NT2/D1 (cell line): ENCODE data around the gene KCNC1.

Source experiments
- DNase-seq: peaks from one replicate; pipeline ENCODE4 v3.0.0-alpha.2; 2011; ENCODE audit warnings: low read depth, low spot score
- H3K27me3 ChIP-seq: 2 replicates; pipeline ENCODE4 v1.6.0; 2011; ENCODE audit warnings: mild to moderate bottlenecking; ENCODE audit not compliant: insufficient read length, insufficient read depth
- H3K36me3 ChIP-seq: 2 replicates; pipeline ENCODE4 v1.6.1; 2011; ENCODE audit warnings: mild to moderate bottlenecking, low read length, mixed read lengths; ENCODE audit not compliant: insufficient read depth, insufficient read length
- H3K4me1 ChIP-seq: 2 replicates; pipeline ENCODE4 v1.5.1; 2011; ENCODE audit not compliant: insufficient read depth, insufficient read length
- H3K4me3 ChIP-seq: 2 replicates; pipeline ENCODE4 v1.5.1; 2011; ENCODE audit warnings: low read depth; ENCODE audit not compliant: insufficient read length
- H3K9ac ChIP-seq: 2 replicates; pipeline ENCODE4 v1.6.0; 2011; ENCODE audit warnings: low read depth; ENCODE audit not compliant: insufficient read length
- H3K9me3 ChIP-seq: 2 replicates; pipeline ENCODE4 v1.5.1; 2011; ENCODE audit warnings: mild to moderate bottlenecking, low read length; ENCODE audit not compliant: insufficient read depth
- SUZ12 ChIP-seq: IDR thresholded peaks from 2 replicates; pipeline ENCODE4 v1.6.1; 2011; ENCODE audit not compliant: insufficient read length, insufficient read depth; ENCODE audit errors: extremely low read depth
- YY1 ChIP-seq: IDR thresholded peaks from 2 replicates; pipeline ENCODE4 v1.6.1; 2011; ENCODE audit not compliant: insufficient read length, insufficient read depth
- ZNF274 ChIP-seq: IDR thresholded peaks from 2 replicates; pipeline ENCODE4 v1.6.1; 2011; ENCODE audit warnings: mild to moderate bottlenecking, low read depth, low read length

The KCNC1 gene

DNA sequence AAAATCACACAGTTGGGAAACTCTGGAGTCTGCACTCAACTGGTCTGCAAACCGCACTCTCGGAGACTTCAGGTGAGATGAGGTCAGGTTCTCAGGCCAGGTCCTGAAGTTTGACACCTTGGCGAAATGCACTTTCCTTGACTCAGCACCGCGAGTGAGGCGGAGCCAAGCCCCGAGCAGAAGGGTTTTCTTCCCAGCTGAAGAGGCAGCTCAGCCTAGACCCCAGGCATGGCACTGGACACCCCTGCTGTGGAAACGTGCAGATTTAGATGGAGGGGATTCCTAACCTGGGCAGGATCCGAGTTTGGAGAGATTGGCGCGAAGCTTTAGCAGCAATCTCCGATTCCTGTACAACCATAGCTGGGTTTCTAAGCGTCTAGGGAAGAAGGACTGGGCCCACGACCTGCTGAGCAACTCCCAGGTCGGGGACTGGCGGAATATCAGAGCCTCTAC is 16.0 kb upstream of the KCNC1 start:
- Histone ChIP-seq H3K36me3 (no peaks in the 10 kb centered on the region), H3K9ac (peak overlapping the region; percentile 42), H3K4me3 (peak overlapping the region; percentile 5), H3K9me3 (no peaks in the 10 kb centered on the region; the same call in 1 of the 2 replicates), H3K27me3 (peaks cover 100% of the 10 kb centered on the region), H3K4me1 (peaks cover 5% of the 10 kb centered on the region)
- TF ChIP-seq YY1 (no peak), ZNF274 (no peak), SUZ12 (no peak)
- DNase-seq: no peak

DNA sequence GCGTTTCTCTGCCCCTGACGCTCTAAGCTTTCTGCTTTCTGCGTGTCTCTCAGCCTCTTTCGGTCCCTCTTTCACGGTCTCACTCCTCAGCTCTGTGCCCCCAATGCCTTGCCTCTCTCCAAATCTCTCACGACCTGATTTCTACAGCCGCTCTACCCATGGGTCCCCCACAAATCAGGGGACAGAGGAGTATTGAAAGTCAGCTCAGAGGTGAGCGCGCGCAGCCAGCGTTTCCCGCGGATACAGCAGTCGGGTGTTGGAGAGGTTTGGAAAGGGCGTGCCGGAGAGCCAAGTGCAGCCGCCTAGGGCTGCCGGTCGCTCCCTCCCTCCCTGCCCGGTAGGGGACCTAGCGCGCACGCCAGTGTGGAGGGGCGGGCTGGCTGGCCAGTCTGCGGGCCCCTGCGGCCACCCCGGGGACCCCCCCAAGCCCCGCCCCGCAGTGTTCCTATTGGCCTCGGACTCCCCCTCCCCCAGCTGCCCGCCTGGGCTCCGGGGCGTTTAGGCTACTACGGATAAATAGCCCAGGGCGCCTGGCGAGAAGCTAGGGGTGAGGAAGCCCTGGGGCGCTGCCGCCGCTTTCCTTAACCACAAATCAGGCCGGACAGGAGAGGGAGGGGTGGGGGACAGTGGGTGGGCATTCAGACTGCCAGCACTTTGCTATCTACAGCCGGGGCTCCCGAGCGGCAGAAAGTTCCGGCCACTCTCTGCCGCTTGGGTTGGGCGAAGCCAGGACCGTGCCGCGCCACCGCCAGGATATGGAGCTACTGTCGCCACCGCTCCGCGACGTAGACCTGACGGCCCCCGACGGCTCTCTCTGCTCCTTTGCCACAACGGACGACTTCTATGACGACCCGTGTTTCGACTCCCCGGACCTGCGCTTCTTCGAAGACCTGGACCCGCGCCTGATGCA is 15.3 kb upstream of the KCNC1 start, which contains the start of gene MYOD1:
MYOD1 (plus strand) TSS at position 544 of the 910 bp plus-strand sequence; CDS start at position 756, 212 bp downstream.
- Histone ChIP-seq H3K27me3 (peaks cover 100% of the 10 kb centered on the region), H3K4me1 (peaks cover 5% of the 10 kb centered on the region), H3K36me3 (no peaks in the 10 kb centered on the region), H3K9me3 (no peaks in the 10 kb centered on the region; the same call in 1 of the 2 replicates), H3K4me3 (peak within 1 kb of the TSS; percentile 15), H3K9ac (peak within 1 kb of the TSS; percentile 42)
- no peak for DNase-seq
- TF ChIP-seq ZNF274: no peak
- no peak for TF ChIP-seq SUZ12
- no peak for TF ChIP-seq YY1

DNA sequence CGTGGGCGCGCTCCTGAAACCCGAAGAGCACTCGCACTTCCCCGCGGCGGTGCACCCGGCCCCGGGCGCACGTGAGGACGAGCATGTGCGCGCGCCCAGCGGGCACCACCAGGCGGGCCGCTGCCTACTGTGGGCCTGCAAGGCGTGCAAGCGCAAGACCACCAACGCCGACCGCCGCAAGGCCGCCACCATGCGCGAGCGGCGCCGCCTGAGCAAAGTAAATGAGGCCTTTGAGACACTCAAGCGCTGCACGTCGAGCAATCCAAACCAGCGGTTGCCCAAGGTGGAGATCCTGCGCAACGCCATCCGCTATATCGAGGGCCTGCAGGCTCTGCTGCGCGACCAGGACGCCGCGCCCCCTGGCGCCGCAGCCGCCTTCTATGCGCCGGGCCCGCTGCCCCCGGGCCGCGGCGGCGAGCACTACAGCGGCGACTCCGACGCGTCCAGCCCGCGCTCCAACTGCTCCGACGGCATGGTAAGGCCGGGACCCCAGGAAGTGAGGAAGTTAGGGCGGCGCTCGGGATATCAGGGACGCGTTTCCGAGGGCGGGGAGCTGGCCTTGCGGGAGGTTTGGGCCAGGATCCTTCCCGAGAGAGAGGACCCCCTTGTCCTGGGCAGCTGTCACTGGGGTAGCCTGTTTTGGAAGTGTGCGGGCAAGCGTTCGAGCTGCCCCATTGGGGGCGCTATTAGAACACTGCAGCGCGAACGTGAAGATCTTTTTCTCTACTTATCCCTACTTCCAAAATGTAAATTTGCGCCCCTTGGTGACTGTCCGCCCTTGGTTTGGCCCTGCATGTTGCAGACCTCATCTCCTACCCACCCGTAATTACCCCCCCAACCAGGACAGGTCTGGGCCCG is 14.4 kb upstream of the KCNC1 start:
- no peaks in the 10 kb centered on the region for H3K36me3 ChIP-seq

DNA sequence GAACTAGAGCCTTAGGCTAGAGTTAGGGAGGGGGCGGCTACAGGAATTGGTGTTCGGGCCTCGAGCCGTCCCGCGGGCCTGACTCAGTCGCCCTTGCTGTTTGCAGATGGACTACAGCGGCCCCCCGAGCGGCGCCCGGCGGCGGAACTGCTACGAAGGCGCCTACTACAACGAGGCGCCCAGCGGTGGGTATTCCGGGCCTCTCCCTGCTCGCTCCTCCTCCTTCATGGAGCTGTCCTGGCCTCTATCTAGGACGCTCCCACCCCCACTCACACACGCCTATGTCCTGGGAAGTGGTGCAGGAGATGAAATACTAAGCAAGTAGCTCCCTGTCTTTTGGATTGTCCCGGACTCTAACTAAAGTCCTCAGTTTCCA is 13.8 kb upstream of the KCNC1 start:
- H3K36me3 ChIP-seq: no peaks in the 10 kb centered on the region
- DNase-seq: no peak
- H3K4me3 ChIP-seq: no peak overlapping the region
- H3K9me3 ChIP-seq: no peaks in the 10 kb centered on the region; the same call in 1 of the 2 replicates
- H3K27me3 ChIP-seq: peaks cover 99% of the 10 kb centered on the region
- H3K4me1 ChIP-seq: peaks cover 5% of the 10 kb centered on the region
- TF ChIP-seq SUZ12 (no peak), ZNF274 (no peak), YY1 (no peak)
- H3K9ac ChIP-seq: no peak overlapping the region

More for the DNA sequence above, 14.4 kb upstream of the KCNC1 start:
- no peak overlapping the region for H3K9ac ChIP-seq
- no peak for TF ChIP-seq ZNF274
- no peak for TF ChIP-seq YY1
- no peaks in the 10 kb centered on the region; the same call in 1 of the 2 replicates for H3K9me3 ChIP-seq
- peak overlapping the region; percentile 15 for H3K4me3 ChIP-seq
- peaks cover 5% of the 10 kb centered on the region for H3K4me1 ChIP-seq
- no peak for DNase-seq
- peaks cover 99% of the 10 kb centered on the region for H3K27me3 ChIP-seq

DNA sequence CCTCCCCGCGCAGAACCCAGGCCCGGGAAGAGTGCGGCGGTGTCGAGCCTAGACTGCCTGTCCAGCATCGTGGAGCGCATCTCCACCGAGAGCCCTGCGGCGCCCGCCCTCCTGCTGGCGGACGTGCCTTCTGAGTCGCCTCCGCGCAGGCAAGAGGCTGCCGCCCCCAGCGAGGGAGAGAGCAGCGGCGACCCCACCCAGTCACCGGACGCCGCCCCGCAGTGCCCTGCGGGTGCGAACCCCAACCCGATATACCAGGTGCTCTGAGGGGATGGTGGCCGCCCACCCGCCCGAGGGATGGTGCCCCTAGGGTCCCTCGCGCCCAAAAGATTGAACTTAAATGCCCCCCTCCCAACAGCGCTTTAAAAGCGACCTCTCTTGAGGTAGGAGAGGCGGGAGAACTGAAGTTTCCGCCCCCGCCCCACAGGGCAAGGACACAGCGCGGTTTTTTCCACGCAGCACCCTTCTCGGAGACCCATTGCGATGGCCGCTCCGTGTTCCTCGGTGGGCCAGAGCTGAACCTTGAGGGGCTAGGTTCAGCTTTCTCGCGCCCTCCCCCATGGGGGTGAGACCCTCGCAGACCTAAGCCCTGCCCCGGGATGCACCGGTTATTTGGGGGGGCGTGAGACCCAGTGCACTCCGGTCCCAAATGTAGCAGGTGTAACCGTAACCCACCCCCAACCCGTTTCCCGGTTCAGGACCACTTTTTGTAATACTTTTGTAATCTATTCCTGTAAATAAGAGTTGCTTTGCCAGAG is 13.2 kb upstream of the KCNC1 start:
- TF ChIP-seq ZNF274: no peak
- TF ChIP-seq YY1: no peak
- TF ChIP-seq SUZ12: no peak
- no peak for DNase-seq
- H3K4me1 ChIP-seq: peaks cover 5% of the 10 kb centered on the region
- H3K9me3 ChIP-seq: no peaks in the 10 kb centered on the region; the same call in 1 of the 2 replicates
- H3K4me3 ChIP-seq: no peak overlapping the region
- H3K27me3 ChIP-seq: peaks cover 98% of the 10 kb centered on the region
- no peak overlapping the region for H3K9ac ChIP-seq
- H3K36me3 ChIP-seq: no peaks in the 10 kb centered on the region

DNA sequence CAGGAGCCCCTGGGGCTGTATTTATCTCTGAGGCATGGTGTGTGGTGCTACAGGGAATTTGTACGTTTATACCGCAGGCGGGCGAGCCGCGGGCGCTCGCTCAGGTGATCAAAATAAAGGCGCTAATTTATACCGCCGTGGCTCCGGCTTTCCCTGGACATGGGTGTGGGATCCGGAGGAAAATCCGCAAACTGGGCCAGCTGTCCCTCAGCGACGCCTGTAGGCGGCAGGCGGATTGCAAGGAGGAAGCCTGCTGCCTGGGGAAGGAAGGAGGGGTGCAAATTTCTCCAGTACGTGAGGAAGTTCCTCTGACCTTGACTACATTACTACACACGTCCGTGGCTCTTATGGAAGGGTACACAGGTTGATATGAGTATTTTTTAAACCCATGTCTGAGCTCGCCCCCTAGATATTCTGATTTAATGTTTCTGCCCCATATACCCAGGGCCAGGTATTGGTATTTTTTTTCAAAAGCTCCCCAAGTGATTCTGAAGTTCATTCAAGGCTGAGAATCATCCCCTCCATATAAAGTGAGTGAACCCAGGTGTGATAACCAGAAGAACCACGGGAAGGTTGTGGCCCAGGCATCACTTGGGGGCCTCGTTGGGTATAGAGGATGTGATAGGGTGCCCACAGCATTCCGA is 12.5 kb upstream of the KCNC1 start:
- TF ChIP-seq SUZ12: no peak
- TF ChIP-seq YY1: no peak
- TF ChIP-seq ZNF274: no peak
- Histone ChIP-seq H3K27me3 (peaks cover 98% of the 10 kb centered on the region), H3K4me1 (peaks cover 5% of the 10 kb centered on the region), H3K9ac (no peak overlapping the region), H3K9me3 (no peaks in the 10 kb centered on the region; the same call in 1 of the 2 replicates), H3K36me3 (no peaks in the 10 kb centered on the region), H3K4me3 (no peak overlapping the region)
- DNase-seq: no peak
